Astrocyte of the spinal cord (primary cell): ENCODE measurements around the gene PRKRA.
A peak's percentile ranks its signal among the peaks of the same experiment; 100 is the strongest.
"Not testable (repeated sequence)": the region's sequence is repeated elsewhere in the genome, so short reads cannot be mapped to it uniquely, and the experiment has no call there.

ENCODE experiments used
- DNase-seq: peaks from one replicate; pipeline ENCODE4 v3.0.0; 2011; ENCODE audit warnings: low read depth, low spot score
- H3K4me3 ChIP-seq: 2 replicates; pipeline ENCODE4 v1.5.1; 2011; ENCODE audit warnings: low read depth, mild to moderate bottlenecking, low read length, moderate library complexity
- CTCF ChIP-seq: IDR thresholded peaks from 2 replicates; pipeline ENCODE4 v1.5.1; 2012; ENCODE audit warnings: low read depth, mild to moderate bottlenecking, low read length, inconsistent platforms
- in situ Hi-C: cut with HindIII; loops from 2 replicates; pipeline ENCODE4 v1.10.0; 2017; ENCODE audit warnings: low sequenced_read_pairs

PRKRA gene

DNA sequence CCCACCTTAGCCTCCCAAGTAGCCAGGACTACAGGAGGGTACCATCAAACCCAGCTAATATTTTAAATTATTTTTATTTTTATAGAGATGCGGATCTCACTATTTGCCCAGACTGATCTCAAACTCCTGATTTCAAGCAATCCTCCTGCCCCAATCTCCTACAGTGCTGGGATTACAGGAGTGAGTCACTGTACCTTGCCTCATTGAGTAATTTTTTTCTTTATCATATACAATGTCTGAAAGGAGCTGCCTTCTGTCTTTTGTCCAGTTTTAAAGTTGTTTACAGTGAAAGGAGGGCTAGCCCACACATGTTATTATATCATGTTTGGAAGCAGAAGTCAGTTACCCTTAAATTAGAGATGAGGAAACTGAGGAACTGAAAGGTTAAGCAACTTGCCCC lies 32.5 kb downstream of the PRKRA start:
- in situ Hi-C loops = no loop called here
- DNase-seq = no peak
- H3K4me3 ChIP-seq = no peak overlapping the region
- TF ChIP-seq CTCF = no peak

DNA sequence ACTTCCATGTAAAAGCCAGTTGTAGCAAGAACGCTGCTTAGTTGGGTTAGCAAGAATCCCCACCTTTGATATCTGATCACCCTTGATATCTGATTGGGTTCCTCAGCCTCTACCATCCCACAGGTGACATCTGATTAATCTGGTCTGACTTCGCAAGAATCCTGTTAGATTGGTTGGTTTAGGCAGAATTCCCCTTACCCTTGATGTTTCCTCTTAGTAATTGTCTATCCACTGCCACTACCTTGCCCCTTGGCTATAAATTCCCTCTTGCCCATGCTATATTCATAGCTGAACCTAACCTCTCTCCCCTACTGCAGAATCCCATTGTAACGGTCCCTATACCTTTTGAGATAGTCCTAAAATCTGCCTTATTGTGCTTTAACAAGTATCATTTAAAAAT lies 33.1 kb downstream of the PRKRA start:
- no peak overlapping the region for H3K4me3 ChIP-seq
- no peak for TF ChIP-seq CTCF
- in situ Hi-C loops = no loop called here
- DNase-seq = no peak

GRCh38 chr2:178415979-178416378 lies 35.0 kb downstream of the PRKRA start:
- no peak overlapping the region for H3K4me3 ChIP-seq
- DNase-seq = no peak
- TF ChIP-seq CTCF = no peak
- in situ Hi-C loops = no loop called here

GRCh38 chr2:178414266-178415247 lies 36.4 kb downstream of the PRKRA start:
- TF ChIP-seq CTCF = peak; percentile 95
- H3K4me3 ChIP-seq = peak overlapping the region; percentile 65
- peak; percentile 96 for DNase-seq
- in situ Hi-C loops = no loop called here

DNA sequence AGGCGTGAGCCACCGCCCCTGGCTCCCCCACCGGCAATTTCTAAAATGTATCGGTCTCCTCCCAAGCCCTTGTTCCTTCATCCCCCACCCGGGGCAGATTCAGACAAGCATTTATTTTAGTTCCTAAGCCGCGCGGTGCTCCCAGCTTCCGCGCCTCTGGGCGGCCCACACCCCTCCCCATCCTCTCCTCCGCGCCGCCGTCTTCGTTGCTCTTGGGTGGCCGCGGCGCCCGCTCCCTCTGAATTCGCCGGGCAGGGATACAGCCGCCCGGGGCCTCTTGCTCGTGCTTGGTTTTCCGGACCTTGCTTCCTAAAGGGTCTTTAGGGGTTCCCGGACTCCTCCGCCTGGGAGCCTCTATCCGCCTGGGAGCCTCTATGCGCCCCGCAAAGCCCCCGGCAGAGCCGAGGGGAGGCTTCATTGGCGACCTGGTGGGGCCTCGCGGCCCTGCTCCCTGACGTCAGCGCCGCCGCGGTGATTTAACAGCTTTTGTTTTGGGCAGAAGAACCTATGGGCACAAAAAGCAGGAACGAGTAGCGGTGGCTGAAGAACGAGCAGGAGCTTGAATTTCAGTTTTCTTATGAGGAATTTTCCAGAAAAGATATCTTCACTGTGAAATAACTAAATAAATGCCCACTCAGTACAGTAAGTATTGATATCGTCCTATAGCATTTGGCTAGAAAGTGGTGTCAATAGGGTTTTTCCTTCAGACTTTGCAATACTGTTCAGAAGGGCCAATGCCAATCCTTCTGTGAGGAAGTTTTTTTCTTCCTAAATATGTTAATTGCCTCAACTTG lies 37.3 kb downstream of the PRKRA start:
- peak; percentile 86 for DNase-seq
- peak overlapping the region; percentile 65 for H3K4me3 ChIP-seq
- in situ Hi-C loops = no loop called here
- no peak for TF ChIP-seq CTCF

- H3K4me3 ChIP-seq, DNase-seq, in situ Hi-C loops: not testable (repeated sequence)
These were observed 38.5 kb downstream of the PRKRA start for GRCh38 chr2:178412453-178412852.

GRCh38 chr2:178412047-178412446 lies 38.9 kb downstream of the PRKRA start:
- no peak for TF ChIP-seq CTCF
- H3K4me3 ChIP-seq = no peak overlapping the region
- in situ Hi-C loops = no loop called here
- DNase-seq = no peak
